Measurements from ENCODE around the gene MBOAT7. TPM values are rescaled to one million over a fixed set of nuclear protein-coding genes. Genes with fewer than 3 reads are reported as not detected.

MBOAT7 gene
- total RNA-seq, 2 experiments from 2014 or later: 18.1 to 25.0 TPM

- intact Hi-C loops (cut with micrococcal nuclease; ENCODE audit: unreplicated experiment): loop anchor here (1.0 to 2.0 kb wide), 2 partner anchors 8 to 33 kb away; partner anchors contain the start of genes LENG1 and RPS9
- no peak for DNase-seq (ENCODE audit: low spot score)
- Histone ChIP-seq H3K9me3 (ENCODE audit: low read length) (no peaks in the 10 kb centered on the region), H4K20me1 (ENCODE audit: insufficient read depth, low read length) (no peaks in the 10 kb centered on the region), H3K36me3 (ENCODE audit: insufficient read depth, low read length) (peaks cover 27% of the 10 kb centered on the region), H2AFZ (ENCODE audit: low read length) (peak overlapping the region; percentile 23; the same call in 1 of the 2 replicates), H3K79me2 (ENCODE audit: insufficient read depth, low read depth, low read length) (peaks cover 21% of the 10 kb centered on the region; the same call in 1 of the 2 replicates), H3K4me1 (ENCODE audit: insufficient read depth, low read length, poor library complexity, severe bottlenecking) (peaks cover 25% of the 10 kb centered on the region), H3K9me2 (ENCODE audit: insufficient read depth, low read length) (no peaks in the 10 kb centered on the region), H3K4me2 (ENCODE audit: low read length) (peak overlapping the region; percentile 97), H3K27ac (ENCODE audit: low read depth, low read length, poor library complexity, severe bottlenecking) (peak overlapping the region; percentile 82), H3K4me3 (ENCODE audit: low read depth, low read length, poor library complexity, severe bottlenecking) (peak overlapping the region; percentile 76)
- no TSS peak for BruUV-seq (replicated peaks)
- ChIA-PET CTCF (ENCODE audit: unreplicated experiment) (no interaction called here), POLR2A (interaction anchor here (1.3 kb wide), 1 partner anchor 9 kb away, joined by 8 read pairs; the partner anchor contains the start of gene RPS9)
- TF ChIP-seq CTCF (conservative IDR thresholded peaks at IDR 0.05; ENCODE audit: low read length) (no peak), EZH2phosphoT487 (IDR thresholded peaks at IDR 0.05; ENCODE audit: borderline replicate concordance, low read depth, low read length) (no peak)
Measured at GRCh38 chr19:54191811-54192453, 2.6 kb upstream of the MBOAT7 start.

GRCh38 chr19:54191011-54191810 lies 1.8 kb upstream of the MBOAT7 start, which contains the start of gene TSEN34:
Gene TSEN34 (plus strand): TSS chr19:54191308. CDS start chr19:54191365, 57 bp downstream.
- Histone ChIP-seq H3K4me1 (ENCODE audit: insufficient read depth, low read length, poor library complexity, severe bottlenecking) (peaks cover 25% of the 10 kb centered on the region), H3K9me3 (ENCODE audit: low read length) (no peaks in the 10 kb centered on the region), H3K79me2 (ENCODE audit: insufficient read depth, low read depth, low read length) (peaks cover 21% of the 10 kb centered on the region; the same call in 1 of the 2 replicates), H4K20me1 (ENCODE audit: insufficient read depth, low read length) (no peaks in the 10 kb centered on the region), H2AFZ (ENCODE audit: low read length) (peak within 1 kb of the TSS; percentile 23), H3K36me3 (ENCODE audit: insufficient read depth, low read length) (peaks cover 27% of the 10 kb centered on the region), H3K4me3 (ENCODE audit: low read depth, low read length, poor library complexity, severe bottlenecking) (peak within 1 kb of the TSS; percentile 76), H3K27ac (ENCODE audit: low read depth, low read length, poor library complexity, severe bottlenecking) (peak within 1 kb of the TSS; percentile 82), H3K9me2 (ENCODE audit: insufficient read depth, low read length) (no peaks in the 10 kb centered on the region), H3K4me2 (ENCODE audit: low read length) (peak within 1 kb of the TSS; percentile 97)
- ChIA-PET POLR2A (interaction anchor here (0.6 to 1.3 kb wide), 2 partner anchors 10 to 878 kb away, joined by 4 to 8 read pairs; partner anchors contain the start of gene RPS9), CTCF (ENCODE audit: unreplicated experiment) (no interaction called here)
- peak; percentile 93 for DNase-seq (ENCODE audit: low spot score)
- BruUV-seq (replicated peaks): no TSS peak
- intact Hi-C loops (cut with micrococcal nuclease; ENCODE audit: unreplicated experiment): loop anchor here (1.0 to 2.0 kb wide), 2 partner anchors 9 to 32 kb away; partner anchors contain the start of genes LENG1 and RPS9
- TF ChIP-seq CTCF (conservative IDR thresholded peaks at IDR 0.05; ENCODE audit: low read length): no peak
- TF ChIP-seq EZH2phosphoT487 (IDR thresholded peaks at IDR 0.05; ENCODE audit: borderline replicate concordance, low read depth, low read length): no peak
